NCI-H510A (cell line): ENCODE measurements around the gene SLCO2A1.

Experiments used
- DNase-seq: peaks from one replicate; lab custom pipeline; 2025; lab: John Stamatoyannopoulos, UW

The SLCO2A1 gene

DNA sequence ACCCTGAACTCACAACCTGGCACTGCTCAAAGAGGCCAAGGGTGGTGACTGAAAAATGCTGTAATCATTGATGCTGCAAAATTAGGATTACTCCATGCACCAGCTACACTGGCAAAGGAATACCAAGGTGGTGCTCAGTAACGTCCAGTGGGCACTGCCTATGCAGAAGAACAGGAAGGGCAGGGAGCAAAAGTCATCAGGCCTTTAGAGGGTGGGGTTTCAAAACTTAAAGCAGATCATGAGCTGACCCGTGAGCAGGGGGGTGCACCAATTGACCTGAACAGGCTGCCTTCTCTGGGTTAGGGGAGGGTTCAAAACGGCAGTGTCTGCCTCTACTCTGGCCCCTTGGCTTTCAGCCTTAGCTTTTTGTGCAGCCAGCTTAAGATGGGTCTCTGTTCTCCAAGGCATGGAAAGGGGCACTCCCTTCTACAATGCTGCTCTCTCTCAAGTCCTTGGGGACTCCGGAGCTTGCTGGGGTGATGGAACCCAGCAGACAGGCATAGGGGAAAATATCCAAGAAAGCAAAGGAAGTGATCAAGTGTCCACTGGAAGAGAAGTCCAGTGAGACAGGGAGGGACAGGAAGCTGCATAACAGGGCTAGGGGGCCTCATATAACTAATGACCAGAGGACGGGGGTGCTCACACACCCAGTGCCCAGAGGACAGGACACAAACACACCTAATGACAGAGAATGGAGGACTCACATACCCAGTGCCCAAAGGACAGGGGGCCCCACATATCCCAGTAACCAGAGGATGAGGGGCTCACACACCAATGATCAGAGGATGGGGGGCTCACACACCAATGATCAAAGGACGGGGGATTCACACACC is 145.5 kb downstream of the SLCO2A1 start:
- DNase-seq, result no peak

DNA sequence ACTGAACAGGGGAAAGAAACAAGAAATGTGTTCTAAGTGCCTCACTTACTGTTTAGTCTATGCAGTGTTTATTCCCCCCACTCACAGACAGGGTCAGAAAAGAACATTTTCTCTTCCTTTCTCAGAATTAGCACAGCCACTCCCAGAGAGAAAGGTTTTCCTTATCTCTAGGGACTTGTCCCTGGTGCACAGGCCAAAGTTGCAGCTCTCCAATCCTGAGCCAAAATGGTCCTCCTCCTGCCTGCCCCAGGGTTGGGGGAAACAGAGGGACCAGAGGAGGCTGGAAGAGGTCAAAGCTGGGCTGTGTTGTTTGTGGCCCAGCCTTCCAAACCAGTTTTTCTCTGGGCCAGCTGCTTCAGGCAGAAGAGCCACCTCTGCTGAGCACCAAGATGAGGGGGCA is 146.1 kb downstream of the SLCO2A1 start:
- no peak for DNase-seq

DNA sequence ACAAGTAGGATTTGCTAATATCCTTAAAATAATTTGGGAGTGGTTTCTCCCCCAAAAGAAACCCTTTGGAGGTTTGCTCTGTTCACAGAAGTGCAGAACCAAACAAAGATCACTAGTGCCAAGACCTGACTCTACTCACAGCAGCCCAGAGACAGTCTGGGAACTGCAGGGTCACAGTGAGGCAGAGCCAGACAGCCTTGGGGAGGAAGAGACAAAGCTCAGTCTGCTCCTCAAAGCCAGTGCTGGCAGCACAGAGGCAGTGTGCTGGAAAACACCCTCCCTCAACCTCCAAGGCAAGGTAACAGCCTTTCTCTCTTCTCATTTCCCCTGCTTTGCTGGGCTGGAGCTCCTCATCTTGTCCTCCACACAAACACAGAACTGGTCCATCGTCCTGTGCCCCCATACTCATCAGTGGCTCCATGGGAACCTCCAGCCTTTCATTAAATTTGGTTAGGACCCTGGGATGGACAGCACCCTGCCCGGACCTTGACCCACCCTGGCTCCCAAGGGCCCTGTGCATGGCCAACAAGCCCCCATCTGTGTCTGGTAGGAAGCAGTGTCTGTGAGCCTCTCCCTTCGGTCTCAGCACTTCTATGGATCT is 146.6 kb downstream of the SLCO2A1 start:
- no peak for DNase-seq

DNA sequence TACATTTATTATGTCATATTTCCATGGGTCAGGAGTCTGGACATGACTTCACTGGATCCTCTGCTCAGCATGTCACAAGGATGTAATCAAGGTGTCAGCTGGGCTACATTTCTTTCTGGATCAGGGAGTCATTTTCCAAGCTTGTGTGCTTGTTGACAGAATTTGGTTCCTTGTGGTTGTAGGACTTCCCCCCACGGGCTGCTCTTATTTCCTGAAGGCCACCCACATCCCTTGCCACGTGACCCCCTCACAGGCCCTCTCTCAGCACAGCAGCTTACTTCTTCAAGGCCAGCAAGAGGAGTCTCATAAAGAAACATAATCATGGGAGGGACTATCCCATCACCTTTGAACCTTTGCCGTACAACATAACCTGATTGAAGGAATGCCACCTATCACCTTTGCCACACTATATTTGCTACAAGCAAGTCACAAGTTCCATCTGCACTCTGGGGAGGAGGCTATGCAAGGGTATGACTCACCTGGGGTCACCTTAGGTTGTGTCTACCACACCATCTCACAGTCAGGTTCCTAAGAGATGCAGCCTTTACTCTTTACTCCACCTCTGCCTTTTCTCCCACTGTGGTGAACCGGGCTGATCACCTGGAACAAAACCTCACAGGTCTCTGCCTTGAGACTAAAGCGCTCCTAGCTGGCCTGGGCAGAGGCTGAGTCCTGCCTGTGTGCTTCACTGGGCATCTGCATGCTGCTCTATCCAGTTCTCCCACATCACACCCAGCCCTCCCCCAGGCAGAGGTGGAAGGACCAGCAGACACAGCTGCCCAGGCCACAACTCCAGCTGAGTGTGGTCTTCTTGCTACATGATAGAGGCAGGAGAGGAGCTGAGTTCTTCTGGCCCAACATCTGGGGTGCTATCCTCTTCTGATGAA is 147.5 kb downstream of the SLCO2A1 start:
- no peak for DNase-seq

DNA sequence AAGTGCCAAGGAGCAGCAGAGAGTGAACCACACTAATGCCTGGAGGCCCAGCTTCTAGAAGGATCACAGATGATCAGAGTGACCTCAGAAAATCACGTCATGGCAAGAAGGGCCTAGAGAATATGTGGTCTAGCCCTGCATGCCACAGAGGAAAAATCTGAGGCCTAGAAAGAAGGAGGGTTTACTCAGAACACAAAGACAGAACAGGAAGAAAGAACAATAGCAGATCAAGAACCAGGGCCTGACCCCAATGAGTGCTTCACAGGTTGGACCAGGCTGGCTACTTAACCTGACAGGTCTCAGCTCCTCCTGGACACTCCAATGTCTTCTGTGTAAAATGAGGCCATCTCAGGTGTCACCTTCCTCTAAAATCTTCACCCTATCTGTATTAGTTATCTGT is 148.2 kb downstream of the SLCO2A1 start:
- no peak for DNase-seq

DNA sequence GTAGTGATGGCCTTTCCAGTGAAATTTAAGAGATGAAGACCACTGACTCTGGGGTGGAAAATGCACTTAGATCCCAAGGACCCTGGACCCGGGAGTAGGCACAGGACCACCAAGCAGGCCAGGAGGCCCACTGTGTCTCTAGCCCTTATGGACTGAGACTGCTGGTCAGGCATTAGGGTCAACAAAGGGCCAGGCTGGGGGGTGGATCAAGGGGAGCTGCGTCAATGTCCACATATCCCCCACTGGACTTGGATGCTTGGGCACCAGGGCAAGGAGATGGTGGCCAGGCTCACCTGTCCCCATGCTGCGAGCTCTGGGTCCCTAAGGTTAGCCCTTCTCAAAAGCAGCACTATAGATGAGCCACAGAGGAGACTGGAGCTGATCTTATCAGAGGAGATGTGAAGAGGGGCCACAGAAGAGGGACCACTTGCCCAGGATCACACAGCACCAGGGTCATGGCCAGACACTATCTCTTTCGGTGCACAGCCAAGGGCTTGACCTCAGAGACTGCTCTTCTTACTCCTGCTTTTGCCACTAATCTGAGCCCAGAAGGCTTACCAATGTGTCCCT is 148.8 kb downstream of the SLCO2A1 start:
- DNase-seq, result no peak

DNA sequence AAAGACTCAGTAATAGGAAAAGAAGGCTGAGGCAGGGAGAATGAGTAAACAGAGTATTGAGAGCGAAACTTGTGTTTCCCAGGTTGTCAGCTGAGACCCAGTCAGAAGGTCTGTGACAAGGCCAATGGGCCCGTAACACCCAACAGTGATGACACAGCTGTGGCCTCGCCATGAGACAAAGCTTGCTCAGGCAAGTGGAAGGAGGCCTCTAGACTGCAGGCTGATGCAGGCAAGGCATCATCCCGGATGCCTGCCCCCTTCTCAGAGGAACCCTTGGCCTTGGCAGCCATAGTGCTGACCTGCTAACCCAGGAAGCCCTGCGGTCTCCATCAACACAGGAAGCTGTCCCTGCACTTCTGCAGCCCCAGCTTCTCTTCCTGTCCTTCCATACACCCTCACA is 149.4 kb downstream of the SLCO2A1 start:
- DNase-seq, result no peak

DNA sequence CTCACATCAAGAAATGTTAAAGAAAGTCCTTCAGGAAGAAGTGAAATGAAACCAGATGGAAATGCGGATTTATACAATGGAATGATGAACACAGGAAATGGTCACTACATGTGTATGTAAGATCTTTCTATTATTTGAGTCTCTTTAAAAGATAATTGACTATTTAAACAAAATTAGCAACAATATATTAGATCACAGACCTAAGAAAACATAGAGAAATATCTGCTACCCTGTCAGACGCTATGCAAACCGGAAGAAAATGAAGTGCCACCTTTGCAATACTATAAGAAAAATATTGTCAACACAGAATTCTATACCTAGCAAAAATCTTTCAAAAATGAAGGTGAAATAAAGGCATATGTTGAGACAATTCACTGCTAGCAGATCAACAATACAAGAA is 151.2 kb downstream of the SLCO2A1 start:
- no peak for DNase-seq
